Left renal pelvis (tissue), 4 donors: Measurements from ENCODE around the gene SCN3B. TPM values are rescaled to one million over a fixed set of nuclear protein-coding genes. Genes with fewer than 3 reads are reported as not detected.

ENCODE experiments used
- DNase-seq, 4 donors: peaks; one replicate each; pipeline ENCODE4 v3.0.0-alpha.2; 2013; ENCODE audit warnings: low read depth in 4 of 4, low spot score in 3 of 4
- polyA plus RNA-seq, 4 donors: library from polyadenylated mRNA; unstranded; fragments of 120-200 nt; gene quantifications; one replicate each; pipeline ENCODE4 v1.2.1, GENCODE V29; 2013; ENCODE audit not compliant: insufficient read length in 4 of 4

SCN3B gene
- polyA plus RNA-seq, 4 donors: 1.4 to 4.1 (median 2.1) TPM

DNA sequence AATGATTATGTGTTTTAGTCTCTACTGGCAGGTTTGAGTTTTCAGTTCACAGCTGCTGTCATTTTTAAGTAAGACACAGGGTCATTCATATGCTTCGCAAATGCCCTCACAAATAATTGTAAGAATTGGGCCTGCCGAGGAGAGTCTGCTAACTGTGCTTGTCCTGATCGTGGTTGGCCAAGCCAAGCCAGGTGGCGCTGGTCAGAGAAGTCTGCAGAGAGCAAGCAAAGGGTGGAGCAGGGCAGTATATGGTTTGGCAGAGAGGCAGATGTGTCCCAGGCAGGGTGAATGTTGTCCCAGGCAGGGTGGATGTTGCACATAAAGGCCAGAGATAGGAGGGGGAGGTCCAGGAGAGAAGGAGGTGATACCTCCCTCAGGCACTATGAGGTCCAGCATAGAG, 52.7 kb downstream of the SCN3B start:
- DNase-seq: no peak

DNA sequence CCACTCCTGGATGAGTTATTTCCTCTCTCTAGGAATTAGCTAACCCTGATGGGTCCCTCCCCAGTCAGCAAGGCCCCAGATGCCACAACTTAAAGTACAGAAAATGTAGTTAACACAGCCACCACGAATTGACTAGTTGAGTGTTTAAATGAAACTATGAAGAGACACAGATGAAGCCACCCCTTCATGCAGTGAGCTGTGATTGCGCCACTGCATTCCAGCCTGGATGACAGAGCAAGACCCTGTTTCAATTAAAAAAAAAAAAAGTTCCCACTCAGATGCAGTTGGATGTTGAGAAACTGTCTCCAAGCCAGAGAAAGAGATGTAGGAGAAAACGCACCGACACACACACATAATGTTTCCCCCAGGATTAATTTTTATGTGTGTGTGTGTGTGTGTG, 53.3 kb downstream of the SCN3B start:
- DNase-seq: no peak

DNA sequence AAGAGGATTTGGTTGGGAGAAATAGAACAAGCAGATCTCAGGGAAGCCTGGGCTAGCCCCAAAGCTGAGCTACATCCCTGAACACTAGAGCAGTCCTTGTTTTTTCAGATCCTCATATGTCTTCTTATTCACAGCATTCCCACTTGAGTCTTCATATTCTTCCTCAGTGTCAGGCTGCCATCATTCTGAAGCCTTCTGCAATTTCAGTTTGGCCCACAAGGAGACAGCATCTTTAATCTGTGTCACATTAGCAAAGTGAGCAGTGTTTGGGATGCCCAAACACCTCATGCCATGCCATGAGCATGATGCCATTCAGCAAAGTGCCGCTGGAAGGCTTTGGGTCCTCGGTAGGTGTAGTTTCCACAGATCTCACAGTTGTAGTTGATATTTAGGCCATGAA, 56.6 kb downstream of the SCN3B start:
- DNase-seq: no peak

DNA sequence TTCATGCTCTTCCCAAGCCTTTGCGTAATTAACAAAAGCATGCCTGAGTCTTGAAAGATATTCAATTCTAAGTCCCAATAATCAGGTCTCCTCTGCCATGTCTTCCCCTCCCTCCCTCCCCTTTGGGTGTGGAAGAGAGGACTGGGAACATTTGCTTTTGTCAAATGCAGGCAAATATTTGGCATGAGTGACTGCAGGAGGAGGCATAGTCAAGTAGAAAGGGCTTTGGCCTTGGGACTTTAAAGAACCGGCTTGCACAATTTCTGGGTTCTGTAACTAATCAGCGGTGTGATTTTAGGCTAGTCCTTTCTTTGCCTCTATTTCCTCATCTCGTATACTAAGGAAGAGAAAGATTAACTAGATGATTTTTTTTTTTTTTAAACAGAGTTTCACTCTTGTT, 59.5 kb downstream of the SCN3B start:
- no peak for DNase-seq

DNA sequence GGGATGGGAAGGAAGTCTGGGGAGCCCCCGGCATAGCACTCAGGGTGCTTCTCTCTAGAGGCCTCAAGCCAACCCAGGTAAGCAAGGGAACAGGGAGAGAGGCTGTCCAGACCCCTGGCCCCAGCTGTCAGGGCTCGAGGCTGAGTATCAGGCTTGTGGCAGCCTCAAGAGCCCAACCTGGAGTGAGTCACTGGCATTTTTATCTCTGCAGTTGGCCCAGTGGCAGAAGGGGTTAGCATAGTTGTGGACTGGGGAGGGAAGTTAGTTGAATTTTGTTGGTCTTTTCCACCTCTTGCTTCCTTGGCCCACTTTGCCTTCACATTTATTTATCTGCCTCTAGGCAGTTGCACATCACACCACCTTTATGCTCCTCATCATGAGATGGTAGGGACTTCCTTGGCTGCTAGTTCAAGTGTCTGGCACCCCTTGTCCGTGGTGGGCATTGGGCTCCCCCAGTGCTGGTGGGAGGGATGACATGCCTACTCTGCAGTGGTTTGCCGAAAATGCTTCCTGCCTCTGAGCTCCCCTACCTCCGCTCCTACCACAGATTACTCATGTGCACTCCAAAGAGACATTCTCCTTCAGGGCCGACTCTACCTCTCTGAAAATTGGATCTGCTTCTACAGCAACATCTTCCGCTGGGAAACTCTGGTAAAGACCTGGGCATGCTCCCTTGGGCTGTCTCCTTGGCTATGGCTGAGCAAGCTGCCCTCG, 60.1 kb downstream of the SCN3B start:
- DNase-seq: no peak

DNA sequence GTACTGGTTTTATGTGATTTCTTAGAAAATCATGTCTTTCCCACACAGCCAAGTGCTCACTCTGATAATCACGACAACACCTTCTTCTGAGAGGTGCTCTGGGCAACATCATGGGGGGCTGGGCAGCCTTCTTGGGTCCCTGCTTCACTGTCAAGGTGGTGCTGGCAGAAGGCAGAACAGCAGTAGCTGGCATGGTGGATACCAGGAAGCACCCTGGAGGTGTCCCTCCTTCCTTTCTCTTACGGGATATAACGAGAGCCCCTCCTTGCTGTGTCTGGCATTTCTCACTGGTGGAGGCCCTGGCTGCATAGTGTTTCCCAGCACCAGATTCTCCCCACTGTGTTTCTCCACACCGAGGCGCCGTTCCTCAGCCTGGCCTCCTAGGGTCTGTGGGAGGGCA, 60.9 kb downstream of the SCN3B start:
- DNase-seq: no peak

DNA sequence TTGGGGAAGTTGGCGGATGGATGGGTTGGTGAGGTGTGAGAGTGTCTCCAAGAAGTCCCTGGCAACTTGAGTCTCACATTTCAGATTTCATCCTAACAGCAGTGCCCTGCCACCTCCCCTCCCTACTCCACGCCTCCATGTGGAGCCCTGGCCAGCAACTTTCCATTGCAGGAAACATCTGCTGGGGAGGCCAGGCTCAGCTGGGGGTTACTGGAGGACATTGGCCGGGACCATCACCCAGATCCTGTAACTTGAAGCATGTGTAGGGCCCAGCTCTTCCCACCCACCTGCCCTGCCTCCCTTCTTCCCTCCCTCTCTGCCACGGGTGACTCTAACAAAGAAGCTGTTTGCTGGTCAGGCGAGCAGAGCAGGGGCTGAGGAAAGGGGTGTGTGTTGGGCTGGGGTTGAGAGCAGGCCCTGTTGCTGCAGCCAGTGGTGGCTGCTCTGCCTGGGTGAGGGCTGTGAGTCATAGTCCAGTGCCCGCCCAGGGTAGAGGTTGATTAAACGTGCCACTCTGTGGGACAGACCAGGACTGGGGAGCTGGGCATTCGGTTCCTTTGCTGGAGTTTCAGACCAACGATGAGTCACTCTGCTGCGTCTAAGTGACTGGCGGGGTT, 64.0 kb downstream of the SCN3B start:
- peak in 3 of 4 donors; percentile 36 to 44 (median 39) for DNase-seq

DNA sequence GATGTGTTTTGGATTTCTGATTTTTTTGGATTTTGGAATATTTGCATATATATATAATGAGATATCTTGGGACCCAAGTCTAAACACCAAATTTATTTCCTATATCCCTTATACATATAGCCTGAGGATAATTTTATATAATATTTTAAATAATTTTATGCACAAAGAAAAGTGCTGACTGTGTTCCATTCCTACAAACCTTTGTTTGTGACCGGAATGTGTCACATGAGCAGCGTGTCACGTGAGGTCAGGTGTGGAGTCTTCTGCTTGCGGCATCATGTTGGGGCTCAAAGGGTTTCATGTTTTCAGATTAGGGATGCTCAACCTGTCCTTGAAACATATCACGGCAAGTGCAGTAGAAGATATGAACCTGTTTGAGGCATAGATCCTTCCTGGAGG, 65.6 kb downstream of the SCN3B start:
- no peak for DNase-seq

DNA sequence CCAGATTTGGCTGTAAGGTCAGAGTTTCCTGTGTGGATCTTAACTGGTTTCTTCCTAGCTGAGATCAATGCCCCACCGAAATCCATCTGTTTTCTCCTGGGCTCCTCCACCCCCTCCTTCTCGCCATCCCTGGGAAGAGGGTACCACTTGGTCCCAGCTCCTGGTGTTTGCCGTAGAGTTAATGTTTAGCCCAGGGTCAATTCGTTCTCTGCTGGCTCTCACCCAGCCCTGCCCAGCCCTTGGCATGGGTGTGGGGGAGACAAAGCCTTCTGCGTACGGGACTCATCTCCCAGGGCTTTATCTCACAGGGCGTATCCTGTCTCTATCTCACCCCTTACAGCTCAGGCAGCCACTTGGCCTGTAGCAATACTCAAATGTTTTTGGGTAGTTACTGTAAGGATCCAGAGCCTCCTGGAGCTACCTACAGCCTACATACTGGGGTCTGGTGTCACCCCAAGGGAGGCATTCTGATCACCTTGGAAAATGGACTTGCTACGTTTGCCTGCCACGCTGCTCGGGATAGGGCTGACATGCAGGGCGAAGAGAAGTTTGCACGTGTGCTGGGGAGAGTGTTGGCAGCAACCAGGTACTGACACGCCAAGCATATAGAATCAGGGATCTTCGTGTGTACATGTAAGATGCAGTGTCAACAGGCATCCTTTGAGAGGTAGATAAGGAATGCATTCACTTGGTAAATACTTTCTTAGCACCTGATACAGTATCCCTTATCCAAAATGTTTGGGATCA, 66.1 kb downstream of the SCN3B start:
- no peak for DNase-seq

DNA sequence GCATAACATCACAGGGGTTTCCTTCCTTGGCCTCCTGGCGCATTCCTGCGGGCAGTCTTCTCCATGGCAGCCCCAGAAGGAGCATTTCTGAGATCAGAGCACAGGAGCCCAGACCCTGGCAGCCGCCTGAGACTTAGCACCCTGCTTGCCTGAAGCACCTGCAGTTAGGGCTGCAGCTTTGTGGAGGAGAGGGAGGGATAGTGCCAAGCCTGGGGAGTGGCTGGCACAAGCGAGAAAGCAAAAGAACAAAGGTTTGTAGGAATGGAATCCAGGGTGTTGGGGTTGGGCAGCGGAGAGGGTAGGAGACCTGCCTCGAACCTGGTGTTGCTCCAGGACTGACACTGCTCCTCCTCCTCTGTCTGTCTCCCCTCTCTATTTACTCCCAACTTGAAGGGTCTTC, 66.9 kb downstream of the SCN3B start:
- no peak for DNase-seq

DNA sequence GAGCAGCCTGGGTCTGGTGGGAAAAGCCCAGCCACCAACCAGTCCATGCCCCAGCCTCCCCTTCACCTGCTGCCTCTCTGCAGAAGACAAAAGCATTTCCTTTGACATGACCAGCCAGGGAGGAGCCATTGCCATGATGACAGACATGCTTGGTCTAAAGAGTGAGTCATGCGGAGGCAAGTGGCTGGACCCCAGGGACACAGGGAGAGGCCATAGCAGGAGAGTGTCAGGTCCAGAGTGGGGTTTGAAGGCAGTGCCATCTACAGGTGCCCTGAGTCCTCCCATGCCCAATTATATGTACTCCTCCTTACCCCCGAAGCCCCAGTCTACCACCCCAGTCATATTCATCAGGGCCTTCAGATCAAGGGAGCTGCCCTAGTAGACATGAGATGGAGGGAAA, 67.4 kb downstream of the SCN3B start:
- no peak for DNase-seq

DNA sequence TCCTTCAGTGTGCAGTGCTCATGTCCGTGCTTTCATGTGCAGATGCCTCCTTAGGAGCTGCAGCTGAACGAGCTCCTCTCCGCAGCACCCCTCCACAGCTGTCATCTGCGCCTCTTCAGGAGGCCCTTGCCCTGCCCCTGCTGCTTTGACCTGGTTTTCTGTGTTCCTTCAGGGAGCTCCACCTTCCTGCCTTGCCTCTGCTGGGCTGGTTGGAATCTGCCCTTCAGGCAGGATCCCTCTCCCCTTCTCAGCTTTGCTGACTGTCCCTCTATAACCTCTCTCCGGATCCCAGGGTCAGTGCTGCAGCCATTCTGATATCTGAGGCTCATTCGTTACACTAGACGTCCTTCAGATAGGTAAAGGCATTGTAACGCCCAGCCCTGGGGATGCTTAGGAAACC, 67.9 kb downstream of the SCN3B start:
- no peak for DNase-seq

DNA sequence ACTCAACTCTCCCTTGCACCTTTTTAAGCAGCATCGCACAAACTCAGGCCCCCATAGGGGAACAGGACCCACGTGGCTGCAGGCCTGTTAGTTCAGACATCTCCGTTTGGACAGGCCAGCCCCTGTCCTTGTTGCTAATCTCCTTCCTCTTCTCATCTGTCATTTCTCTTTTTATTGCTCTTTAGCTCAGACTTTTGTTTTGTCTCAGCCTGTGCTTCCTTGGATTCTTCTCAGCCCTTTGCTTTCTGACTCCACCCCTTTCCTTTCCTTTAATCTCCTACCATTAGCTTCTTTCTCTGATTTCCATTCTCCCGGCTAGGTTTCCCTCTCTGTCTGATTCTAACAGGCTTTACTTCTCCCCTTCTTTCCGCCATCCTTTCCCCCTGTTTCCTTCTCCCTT, 68.7 kb downstream of the SCN3B start:
- no peak for DNase-seq

DNA sequence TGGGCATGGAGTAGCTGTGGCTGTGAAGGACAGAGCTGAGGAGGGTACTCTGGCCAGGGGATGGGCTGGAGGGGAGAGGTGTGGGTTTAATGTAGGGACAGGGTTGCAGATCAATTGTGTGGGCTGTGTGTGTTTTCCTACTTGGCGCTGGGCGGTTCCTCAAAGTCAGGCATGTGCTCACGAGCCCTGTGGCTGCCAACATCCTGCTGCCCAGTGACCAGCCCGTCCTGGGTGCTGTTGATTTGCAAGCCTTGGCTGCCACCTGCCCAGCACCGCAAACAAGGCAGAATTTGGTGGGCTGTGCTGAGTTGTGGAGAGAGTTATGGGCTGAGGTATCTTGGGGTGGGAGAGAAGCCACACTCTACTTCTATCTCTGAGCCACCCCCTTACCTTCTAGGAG, 69.2 kb downstream of the SCN3B start:
- no peak for DNase-seq

DNA sequence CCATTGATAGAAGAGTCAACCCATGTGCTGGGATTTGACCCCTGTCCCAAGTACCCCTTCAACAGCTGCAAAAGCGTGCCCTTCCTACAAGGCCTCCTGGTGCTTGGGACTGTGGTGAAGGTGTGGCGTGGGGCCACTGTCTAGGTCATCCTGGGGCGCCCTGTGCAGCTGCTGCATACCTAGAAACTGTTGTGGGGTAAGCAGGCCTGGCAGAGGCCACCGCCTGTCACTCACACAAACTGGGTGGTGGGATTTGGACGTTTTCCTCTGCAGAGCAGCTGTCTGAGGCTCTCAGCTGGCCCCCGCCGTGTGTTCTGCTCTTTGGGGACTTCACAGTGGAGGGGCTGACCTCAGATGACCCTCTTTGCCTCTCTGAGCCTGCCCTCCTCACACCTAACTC, 69.7 kb downstream of the SCN3B start:
- no peak for DNase-seq

DNA sequence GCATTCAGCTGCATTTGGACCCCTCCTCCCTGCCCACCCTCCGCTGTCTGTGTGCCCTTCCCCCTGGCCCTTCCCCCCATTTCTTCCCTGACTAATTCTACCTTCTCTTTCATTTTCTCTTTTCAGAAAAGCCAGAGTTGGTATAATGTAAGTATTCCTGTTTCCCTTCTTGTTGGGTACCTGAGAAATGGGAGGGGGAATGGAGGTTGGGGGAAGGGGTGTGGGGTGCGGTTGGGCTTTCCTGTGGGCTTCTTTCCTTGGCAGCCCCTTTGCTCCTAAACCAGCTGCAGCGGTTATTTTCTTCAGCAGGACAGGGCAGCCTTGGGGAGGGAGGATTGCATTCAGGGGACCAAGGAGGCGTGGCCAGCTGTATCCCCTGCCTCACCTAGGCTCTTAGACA, 70.2 kb downstream of the SCN3B start:
- DNase-seq: no peak

DNA sequence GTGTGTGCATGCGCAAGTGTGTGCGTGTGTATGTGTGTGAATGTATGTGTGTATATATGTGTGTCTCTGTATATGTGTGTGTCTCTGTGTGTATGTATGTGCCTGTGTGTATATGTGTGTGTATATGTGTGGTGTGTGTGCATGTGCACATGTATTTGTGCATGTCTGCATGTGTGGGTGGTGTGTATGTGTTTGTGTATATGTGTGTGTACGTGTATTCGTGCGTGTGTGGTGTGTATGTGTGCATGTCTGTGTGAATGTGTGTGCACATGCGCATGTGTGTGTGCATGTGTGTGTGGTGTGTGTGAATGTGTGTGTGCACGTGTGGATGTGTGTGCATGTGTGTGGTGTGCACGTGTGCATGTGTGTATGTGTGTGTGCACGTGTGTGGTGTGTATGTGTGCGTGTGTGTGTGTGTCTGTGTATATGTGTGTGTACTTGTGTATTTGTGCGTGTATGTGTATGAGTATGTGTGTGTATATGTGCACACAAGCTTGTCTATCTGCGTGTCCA, 71.4 kb downstream of the SCN3B start:
- DNase-seq: no peak

DNA sequence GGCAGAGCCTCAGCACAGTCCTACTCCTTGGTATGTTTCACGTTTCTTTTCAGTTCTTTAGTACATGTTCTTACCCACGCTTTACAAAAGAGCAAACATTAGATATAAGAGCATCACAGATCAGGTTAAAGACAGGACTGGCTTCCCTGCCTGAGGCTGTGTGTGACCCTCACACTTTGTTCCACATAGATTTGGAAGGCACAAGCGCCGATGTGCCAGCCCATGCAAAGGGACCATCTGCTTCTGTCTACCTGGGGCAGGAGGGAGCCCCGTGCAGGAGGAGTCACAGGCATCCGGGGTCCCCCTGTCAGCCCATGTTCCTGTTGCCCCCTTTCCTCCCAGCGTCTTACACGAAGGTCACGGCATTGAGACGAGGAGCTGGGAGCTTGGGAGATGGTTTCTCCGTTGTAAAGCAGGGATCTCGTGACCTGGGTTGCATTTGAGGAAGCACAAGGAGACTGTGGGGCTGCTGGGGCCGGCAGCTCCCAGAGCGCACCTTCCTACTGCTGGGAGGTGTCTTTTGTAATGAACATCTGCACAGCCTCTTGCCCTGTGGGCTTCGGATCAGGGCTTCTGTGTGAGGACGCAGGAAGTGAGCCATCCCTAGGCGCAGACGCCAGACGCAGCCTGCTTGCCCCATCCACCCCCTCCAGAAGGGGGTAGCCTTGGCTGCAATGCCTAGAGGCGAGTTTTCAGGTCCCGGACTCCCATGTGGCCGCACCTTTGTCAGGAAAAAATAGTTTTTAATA, 72.6 kb downstream of the SCN3B start:
- no peak for DNase-seq

DNA sequence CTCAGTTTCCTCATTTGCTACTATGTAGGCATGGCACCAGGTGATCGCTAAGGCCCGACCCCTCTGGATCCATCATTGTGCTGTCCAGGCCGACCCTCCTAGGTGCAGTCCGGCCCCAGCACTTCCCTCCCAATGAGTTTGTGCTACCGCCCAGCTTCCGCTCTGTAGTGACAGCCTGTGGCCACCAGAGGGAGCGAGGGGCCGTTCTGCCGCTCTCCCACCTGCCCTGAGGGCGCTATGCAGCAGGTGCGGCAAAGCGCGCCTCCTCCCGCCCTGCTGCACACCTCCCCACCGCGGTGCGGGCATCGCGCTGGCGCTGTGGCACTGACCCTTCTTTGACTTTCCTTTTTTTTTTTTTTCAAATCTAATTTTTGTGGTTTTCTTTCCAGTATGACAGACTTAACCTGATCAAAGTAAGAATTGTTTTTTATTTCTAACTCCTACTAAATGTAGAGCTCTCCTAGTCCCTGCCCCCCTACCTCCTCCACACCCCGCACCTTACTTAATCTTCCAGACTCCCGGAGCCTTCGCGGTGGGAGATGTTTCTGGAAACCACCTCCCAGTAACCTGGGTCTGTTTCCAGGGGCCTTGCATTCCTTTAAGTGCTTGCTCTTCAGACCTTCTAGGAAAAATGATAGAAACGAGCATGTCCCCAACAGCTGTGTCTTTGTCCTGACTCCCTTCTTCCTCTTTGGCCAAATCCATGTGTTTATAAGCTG, 73.7 kb downstream of the SCN3B start:
- peak in 1 of 4 donors; percentile 49 for DNase-seq

DNA sequence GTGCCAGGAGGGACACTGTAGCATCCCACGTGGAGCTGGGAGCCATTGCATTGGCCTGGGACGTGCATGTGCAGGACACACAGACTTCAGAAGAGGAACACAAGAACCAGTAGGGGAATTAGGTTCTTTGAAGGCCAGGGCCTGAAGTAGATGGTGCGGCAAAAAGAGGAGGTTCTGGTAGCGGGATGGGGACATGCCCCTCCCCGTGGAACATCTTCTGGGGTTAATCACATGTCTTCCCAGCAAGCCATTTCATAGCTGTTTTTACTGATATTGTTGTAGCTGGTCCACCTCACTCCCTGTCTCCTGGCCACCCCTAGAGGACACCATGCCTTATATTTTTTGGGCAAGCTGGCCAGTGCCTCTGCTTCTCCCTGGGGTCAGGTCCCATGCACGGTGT, 74.3 kb downstream of the SCN3B start:
- DNase-seq: no peak

DNA sequence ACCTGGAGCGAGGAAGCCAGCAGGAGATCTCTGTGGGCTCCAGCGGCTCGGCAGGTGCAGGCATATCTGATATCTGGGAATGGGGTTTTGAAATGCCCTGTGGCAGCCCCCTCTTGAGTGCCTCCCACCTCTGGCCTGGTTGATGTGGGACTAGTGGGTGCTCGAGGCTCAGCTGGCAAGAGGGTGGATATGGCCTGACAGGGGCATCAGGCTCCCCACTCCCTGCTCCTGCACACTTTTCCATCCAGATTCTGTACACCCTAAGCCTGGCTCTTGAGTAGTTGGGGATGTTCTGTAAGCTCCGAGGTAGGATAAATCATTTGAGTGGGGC, 75.0 kb downstream of the SCN3B start:
- no peak for DNase-seq
